ENCODE measurements around the gene TMC5.
"Not testable (repeated sequence)": the region's sequence is repeated elsewhere in the genome, so short reads cannot be mapped to it uniquely, and the experiment has no call there.

TMC5 gene

DNA sequence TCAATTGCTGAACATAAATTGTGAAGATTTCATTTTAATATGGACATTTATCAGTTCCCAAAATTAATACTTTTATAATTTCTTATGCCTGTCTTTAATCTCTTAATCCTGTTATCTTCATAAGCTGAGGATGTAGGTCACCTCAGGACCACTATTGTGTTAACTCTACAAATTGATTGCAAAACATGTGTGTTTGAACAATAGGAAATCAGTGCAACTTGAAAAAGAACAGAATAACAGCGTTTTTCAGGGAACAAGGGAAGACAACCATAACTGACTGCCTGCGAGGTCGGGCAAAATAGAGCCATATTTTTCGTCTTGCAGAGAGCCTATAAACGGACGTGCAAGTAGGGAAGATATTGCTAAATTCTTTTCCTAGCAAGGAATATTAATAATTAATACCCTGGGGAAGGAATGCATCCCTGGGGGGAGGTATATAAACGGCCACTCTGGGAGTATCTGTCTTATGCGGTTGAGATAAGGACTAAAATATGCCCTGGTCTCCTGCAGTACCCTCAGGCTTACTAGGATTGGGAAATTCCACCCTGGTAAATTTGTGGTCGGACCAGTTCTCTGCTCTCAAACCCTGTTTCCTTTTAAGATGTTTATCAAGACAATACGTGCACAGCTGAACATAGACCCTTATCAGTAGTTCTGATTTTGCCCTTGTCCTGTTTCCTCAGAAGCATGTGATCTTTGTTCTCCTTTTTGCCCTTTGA, 125.8 kb downstream of the TMC5 start:
- not testable (repeated sequence) for DNase-seq (ENCODE audit: low read depth)

DNA sequence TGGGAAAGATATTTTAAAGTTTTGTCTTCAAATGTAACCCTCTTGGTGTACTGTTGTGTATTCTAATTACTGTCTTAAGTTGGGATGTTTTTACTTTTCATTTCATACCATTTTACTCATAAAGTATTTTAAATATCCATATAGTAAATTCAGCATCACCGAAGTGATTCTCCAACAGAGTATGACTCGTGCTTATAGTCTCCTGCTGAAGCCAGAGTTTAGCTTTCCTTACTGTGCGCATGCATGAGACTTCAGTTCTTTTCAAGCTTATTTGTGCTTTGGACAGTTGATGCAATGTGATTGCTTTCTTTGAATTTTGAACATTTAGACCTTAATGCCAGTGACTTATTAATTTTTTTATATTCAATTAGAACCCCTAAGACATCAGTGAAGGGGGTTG, 130.5 kb downstream of the TMC5 start:
- no peak for DNase-seq (ENCODE audit: low read depth)

Measured in fibroblast of the conjunctiva (primary cell).